Stimulated activated CD4-positive, alpha-beta T cell treated with anti-CD3 and anti-CD28 coated beads, Interleukin-1b, Interleukin-23, amount 100 ng/mL, for 1 hour (primary cell): ENCODE measurements around the gene P3H1.
"Not testable (repeated sequence)": the region's sequence is repeated elsewhere in the genome, so short reads cannot be mapped to it uniquely, and the experiment has no call there.

ENCODE experiments used
- DNase-seq, 2 donors: peaks; one replicate each; pipeline ENCODE4 v3.0.0-alpha.2; 2020; ENCODE audit warnings: low read depth in 2 of 2

Gene P3H1

DNA sequence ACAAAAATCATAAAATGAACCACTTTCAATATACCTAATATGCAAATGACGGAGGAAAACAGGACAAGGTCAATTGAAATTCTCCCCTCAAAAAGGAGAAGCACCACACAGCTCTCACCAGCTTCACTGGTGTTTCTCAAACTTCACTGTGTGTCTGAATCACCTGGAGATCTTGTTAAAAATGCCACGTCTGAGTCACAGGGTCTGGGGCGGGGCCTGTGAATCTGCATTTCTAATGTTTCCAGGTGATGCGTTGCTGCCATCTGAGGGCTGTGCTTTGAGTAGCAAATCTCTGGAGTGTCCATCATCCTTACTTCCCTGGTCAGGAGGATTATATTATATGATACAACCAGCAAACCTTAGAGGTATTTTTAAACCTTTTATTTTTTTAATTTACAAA is 35.8 kb downstream of the P3H1 start:
- peak in 1 of 2 donors; percentile 24 for DNase-seq

- no peak for DNase-seq
These were observed 36.8 kb downstream of the P3H1 start for GRCh38 chr1:42730002-42730401.

GRCh38 chr1:42725820-42726219 is 41.0 kb downstream of the P3H1 start:
- DNase-seq = not testable (repeated sequence)

DNA sequence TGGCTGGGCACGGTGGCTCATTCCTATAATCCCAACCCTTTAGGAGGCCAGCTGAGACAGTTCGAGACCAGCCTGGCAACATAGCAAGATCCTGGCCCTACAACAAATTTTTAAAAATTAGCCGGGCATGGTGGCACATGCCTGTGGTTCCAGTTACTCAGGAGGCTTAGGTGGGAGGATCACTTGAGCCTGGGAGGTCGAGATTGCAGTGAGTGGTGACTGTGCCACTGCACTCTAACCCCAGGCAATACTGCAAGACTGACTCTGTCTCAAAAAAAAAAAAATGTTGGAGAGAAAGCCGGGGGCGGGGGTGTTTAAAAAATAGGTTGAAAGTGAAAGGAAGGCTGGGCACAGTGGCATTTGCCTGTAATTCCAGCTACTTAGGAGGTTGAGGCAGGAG is 43.3 kb downstream of the P3H1 start:
- DNase-seq = no peak

GRCh38 chr1:42722403-42722802 is 44.4 kb downstream of the P3H1 start:
- not testable (repeated sequence) for DNase-seq

DNA sequence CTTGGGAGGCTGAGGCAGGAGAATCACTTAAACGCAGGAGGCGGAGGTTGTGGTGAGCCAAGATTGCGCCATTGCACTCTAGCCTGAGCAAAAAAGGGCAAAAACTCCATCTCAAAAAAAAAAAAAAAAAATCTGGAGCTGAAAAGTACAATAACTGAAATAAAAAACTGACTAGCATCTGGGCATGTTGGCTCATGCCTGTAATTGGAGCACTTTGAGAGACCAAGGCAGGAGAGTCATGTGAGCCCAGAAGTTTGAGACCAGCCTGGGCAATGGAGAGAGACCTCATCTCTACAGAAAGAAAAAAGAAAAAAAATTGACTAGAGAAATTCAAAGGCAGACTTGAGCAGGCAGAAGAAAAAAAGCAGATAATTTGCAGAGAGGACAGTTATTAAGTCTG is 44.9 kb downstream of the P3H1 start:
- no peak for DNase-seq

- DNase-seq = no peak
These were observed 46.0 kb downstream of the P3H1 start for GRCh38 chr1:42720868-42721267.

- not testable (repeated sequence) for DNase-seq
These were observed 52.4 kb downstream of the P3H1 start for GRCh38 chr1:42714441-42714840.

GRCh38 chr1:42713293-42713692 is 53.5 kb downstream of the P3H1 start:
- no peak for DNase-seq

- not testable (repeated sequence) for DNase-seq
These were observed 54.0 kb downstream of the P3H1 start for GRCh38 chr1:42712808-42713207.

DNA sequence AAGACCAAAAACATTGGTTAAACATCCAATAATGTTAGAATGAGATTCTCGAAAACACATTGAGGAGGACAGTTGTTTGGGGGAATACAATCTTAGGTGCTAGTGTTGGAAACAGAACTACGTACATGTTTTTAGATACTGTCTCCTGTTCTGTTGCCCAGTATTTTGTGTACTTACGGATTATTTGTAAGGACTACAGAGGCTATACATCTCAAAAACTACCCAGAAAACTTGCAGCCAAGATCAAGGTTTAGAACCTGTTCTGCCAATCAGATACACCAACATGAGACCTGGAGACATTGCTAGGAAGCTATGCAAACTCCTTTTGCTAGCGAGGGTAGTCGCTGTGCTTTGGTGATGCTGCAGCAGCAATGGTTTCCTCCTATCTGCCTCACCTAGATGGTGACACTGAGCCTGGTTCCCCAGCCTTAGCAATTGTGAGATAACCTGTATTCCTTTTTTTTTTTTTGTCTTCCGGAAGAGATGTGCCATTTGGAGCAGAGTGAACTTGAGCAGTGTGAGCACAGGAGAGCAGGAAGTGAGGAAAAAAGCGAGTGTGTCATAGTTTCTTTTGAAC is 62.9 kb downstream of the P3H1 start:
- DNase-seq = no peak

DNA sequence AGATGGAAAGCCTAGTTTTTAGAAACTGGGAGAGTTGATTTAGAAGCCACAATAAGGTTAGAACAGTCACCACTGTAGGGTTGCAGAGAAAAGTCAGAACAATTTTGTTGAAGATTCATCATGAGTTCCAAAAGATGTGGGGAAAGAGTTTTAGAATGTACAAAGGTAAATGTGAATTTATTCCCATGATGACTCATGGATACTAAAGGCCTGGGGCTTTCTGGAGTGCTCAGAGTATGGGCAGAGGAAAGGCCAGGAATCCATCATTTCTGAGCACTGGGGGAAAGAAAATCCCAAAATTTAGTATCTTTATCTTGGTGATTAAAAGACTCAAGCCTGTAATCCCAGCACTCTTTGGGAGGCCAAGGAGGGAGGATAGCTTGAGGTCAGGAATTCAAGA is 66.8 kb downstream of the P3H1 start:
- no peak for DNase-seq

GRCh38 chr1:42698081-42698813 is 68.6 kb downstream of the P3H1 start:
- DNase-seq = no peak
